K562 (cell line): ENCODE data around the gene CCNL2. TPM values are rescaled to one million over a fixed set of nuclear protein-coding genes. Genes with fewer than 3 reads are reported as not detected.
A peak's percentile ranks its signal among the peaks of the same experiment; 100 is the strongest.

Experiments
- CREB3L1 ChIP-seq: fragments of 450-650 bp; IDR thresholded peaks from 2 replicates; pipeline ENCODE4 v1.6.1; 2014; ENCODE audit warnings: low read depth, mild to moderate bottlenecking, moderate library complexity, borderline replicate concordance
- E2F5 ChIP-seq: sonication (generic); formaldehyde crosslinking; IDR thresholded peaks from 2 replicates; pipeline ENCODE4 v1.8.0; 2022; ENCODE audit warnings: mild to moderate bottlenecking, missing genetic modification reagents
- FIP1L1 ChIP-seq: fragments of 200-400 bp; formaldehyde crosslinking; IDR thresholded peaks from 2 replicates; pipeline ENCODE4 v1.6.1; 2018; ENCODE audit warnings: mild to moderate bottlenecking, low read depth, low read length; ENCODE audit not compliant: poor library complexity, severe bottlenecking
- GATAD2A ChIP-seq: fragments of 450-650 bp; IDR thresholded peaks from 2 replicates; pipeline ENCODE4 v1.6.1; 2017
- U2AF2 ChIP-seq: fragments of 200-400 bp; formaldehyde crosslinking; optimal IDR thresholded peaks from 2 replicates; pipeline ENCODE3; 2017; ENCODE audit warnings: low read depth, mild to moderate bottlenecking, low read length
- USF1 ChIP-seq: sonication (generic); formaldehyde crosslinking; IDR thresholded peaks from 2 replicates; pipeline ENCODE4 v1.9.0; 2022; ENCODE audit warnings: mild to moderate bottlenecking, missing genetic modification reagents
- VEZF1 ChIP-seq: fragments of 200-800 bp; sonication (Bioruptor generic); IDR thresholded peaks from 2 replicates; pipeline ENCODE4 v1.6.1; 2017; ENCODE audit warnings: missing genetic modification characterization, missing compliant biosample characterization
- ZBTB40 ChIP-seq, 2 experiments: fragments of 450-650 bp in 1 of 2; sonication (generic) in 1 of 2; formaldehyde crosslinking in 1 of 2; IDR thresholded peaks; 2 replicates each; pipeline versions ENCODE4 v1.7.1 to v1.9.0; 2016 to 2022; ENCODE audit warnings: inconsistent platforms in 1 of 2, mild to moderate bottlenecking in 1 of 2, missing genetic modification reagents in 1 of 2
- ZNF511 ChIP-seq: sonication (generic); formaldehyde crosslinking; IDR thresholded peaks from 2 replicates; pipeline ENCODE4 v1.8.0; 2022; ENCODE audit warnings: mild to moderate bottlenecking, missing genetic modification reagents
- ZNF77 ChIP-seq: fragments of 250-450 bp; sonication (Bioruptor Pico); IDR thresholded peaks from 2 replicates; pipeline ENCODE4 v1.5.0; 2020
- polyA plus RNA-seq, 8 experiments: library from polyadenylated mRNA; depleted of rRNA in 4 of 8; stranded (reverse) in 5 of 8; unstranded in 3 of 8; fragments of >200 nt; fragmentation: Nextera tagmentation in 2 of 8; fragmentation: Illumina TruSeq in 1 of 8; extraction: Ambion mirVana in 2 of 8; extraction: Trizol in 1 of 8; gene quantifications; 2 replicates each; pipeline versions ENCODE4 v1.2.1 to v1.2.3, GENCODE V29; 2011 to 2014; ENCODE audit warnings: inconsistent platforms in 1 of 8, missing spikeins in 1 of 8
- total RNA-seq, 7 experiments: library from RNA; depleted of rRNA in 6 of 7; stranded (reverse); fragments of >200 nt in 6 of 7; fragmentation: Illumina TruSeq in 2 of 7; extraction: Trizol in 2 of 7; gene quantifications; 2 replicates each; pipeline versions ENCODE4 v1.2.1 to v1.2.3, GENCODE V29; 2011 to 2021; ENCODE audit warnings: low replicate concordance in 1 of 7

The CCNL2 gene
- total and polyA plus RNA-seq, 9 of the 15 experiments (the other 6 are each of a cell fraction or from before 2014, with no cell fraction given): 2.8 to 287 (median 94.5) TPM

GRCh38 chr1:1358433-1359271 is 40.5 kb downstream of the CCNL2 start, which contains the start of gene MXRA8 (continued):
- TF ChIP-seq ZBTB40 (IDR thresholded peaks at IDR 0.05) (no peak), ZBTB40 (CRISPR knock-in tag; IDR thresholded peaks at IDR 0.05) (no peak), ZNF511 (CRISPR knock-in tag) (0 out of 2 replicates have a peak, but pooled peaks have one; percentile 20), CREB3L1 (0 out of 2 replicates have a peak, but pooled peaks have one; percentile 15), USF1 (peak; percentile 85), GATAD2A (no peak; the same call in 1 of the 2 replicates), E2F5 (CRISPR knock-in tag) (no peak), ZNF77 (CRISPR knock-in tag) (no peak), U2AF2 (no peak), FIP1L1 (peak; percentile 53), VEZF1 (peak; percentile 90)
